SK-N-MC (cell line): Measurements from ENCODE around the gene FXN.

ENCODE experiments used
- EZH2 ChIP-seq: fragments of 200-600 bp; sonication (generic); IDR thresholded peaks from one replicate; pipeline ENCODE4 v1.6.1; 2017; ENCODE audit warnings: antibody characterized with exemption
- POLR2AphosphoS5 ChIP-seq: IDR thresholded peaks from 2 replicates; pipeline ENCODE4 v1.6.1; 2012; ENCODE audit warnings: mild to moderate bottlenecking, low read depth, low read length, borderline replicate concordance

- TF ChIP-seq POLR2AphosphoS5 = no peak
- no peak for TF ChIP-seq EZH2
Observed at GRCh38 chr9:68995776-68996175, 39.8 kb upstream of the FXN start.
